DMS79 (cell line): ENCODE measurements around the gene RANGRF.

ENCODE experiments used
- DNase-seq: peaks from one replicate; lab custom pipeline; 2025; lab: John Stamatoyannopoulos, UW

RANGRF gene

DNA sequence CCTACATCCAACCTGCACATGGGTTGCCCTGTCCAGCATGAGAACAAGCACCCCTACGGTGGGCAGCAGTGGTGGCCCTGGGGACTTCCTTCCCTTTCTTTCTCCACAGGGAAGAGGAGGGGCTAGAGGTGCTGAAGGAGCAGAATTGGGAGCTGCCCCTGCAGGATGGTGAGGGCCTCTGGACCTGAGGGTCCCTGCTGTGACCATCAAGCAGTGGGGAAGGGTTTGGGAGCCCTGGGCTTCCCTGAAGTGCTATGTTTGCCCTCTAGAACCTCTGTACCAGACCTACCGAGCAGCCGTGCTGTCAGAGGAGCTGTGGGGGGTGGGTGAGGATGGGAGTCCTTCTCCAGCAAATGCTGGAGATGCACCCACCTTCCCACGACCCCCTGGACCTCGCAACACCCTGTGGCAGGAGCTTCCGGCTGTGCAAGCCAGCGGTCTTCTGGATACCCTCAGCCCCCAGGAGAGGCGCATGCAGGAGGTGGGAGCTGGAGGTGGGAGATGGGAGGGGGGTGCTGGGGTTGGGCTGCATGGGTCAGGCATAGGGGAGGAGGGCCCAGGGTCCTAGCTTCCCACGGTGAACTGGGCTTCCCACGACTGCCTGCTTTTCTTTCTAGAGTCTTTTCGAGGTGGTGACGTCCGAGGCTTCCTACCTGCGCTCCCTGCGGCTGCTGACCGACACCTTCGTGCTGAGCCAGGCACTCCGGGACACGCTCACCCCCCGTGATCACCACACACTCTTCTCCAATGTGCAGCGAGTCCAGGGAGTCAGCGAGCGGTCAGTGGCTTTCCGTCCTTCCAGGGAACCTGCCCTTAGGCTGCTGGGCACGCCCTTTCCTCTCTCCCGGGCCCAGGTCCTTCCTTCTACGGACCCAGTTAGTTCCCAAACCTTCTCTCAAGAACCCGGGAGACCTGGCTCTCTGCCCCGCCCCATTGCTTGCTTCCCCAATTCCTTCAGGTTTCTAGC is 26.6 kb downstream of the RANGRF start:
- DNase-seq: no peak

DNA sequence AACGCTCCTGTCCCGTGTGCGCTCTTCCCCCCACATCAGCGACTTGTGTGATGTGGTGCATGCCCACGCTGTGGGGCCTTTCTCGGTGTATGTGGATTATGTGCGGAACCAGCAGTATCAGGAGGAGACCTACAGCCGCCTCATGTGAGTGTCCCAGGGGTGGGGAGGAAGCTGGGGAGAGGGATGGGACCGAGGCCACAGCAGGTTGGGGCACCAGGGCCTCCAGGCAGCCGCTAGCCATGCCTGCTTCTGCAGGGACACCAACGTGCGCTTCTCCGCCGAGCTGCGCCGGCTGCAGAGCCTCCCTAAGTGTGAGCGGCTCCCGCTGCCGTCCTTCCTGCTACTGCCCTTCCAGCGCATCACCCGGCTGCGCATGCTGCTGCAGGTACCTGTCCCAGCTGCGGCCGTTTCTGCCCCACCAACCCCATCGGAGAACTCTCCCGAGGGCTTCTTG is 27.3 kb downstream of the RANGRF start:
- DNase-seq: no peak

DNA sequence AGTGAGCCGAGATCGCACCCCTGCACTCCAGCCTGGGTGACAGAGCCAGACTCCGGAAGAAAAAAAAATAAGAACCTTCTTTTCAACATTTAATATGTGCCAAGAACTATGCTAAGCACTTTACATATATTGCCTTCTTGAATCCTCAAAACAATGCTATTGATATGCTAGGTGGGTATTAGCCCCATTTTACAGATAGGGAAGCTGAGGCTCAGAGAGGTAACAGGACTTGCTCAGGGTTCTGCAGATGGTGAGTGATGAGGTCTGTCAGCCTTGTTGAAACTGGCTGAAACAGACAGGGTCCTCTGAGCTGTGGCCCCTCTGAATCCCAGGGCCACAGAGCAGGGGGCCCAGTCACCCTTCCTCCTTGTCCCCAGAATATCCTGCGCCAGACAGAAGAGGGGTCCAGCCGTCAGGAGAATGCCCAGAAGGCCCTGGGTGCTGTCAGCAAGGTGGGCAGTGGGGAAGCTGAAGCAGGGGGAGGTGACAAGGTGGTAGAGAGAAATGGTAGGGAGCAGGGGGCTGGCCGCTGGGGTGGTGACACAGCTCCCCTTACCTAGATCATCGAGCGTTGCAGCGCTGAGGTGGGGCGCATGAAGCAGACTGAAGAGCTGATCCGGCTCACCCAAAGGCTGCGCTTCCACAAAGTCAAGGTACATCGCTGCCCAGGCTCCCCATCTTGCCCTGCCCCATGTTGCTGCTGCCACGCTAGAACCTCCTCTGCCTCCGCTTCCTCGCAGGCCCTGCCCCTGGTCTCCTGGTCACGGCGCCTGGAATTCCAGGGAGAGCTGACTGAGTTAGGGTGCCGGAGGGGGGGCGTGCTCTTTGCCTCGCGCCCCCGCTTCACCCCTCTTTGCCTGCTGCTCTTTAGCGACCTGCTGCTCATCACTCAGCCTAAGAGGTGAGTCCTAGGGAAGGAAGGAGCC is 29.8 kb downstream of the RANGRF start:
- DNase-seq: no peak

DNA sequence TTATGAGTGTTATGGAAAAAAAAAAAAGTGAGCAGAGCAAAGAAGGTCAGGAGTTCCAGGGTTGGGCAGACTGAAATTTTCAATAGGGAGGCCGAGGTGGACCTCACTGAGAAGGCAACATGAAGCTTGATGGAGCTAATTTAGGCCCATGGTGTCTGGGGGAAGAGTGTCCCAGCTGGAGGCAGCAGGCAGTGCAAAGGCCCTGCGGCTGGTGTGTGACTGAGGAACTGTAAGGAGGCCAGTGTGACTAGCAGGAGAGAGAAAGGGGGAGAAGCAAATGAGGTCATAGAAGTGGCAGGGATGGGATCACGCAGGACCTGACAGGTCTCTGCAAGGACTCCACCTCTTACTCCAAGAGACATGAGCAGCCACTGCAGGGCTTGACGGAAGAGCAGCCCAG is 31.8 kb downstream of the RANGRF start:
- DNase-seq: no peak

DNA sequence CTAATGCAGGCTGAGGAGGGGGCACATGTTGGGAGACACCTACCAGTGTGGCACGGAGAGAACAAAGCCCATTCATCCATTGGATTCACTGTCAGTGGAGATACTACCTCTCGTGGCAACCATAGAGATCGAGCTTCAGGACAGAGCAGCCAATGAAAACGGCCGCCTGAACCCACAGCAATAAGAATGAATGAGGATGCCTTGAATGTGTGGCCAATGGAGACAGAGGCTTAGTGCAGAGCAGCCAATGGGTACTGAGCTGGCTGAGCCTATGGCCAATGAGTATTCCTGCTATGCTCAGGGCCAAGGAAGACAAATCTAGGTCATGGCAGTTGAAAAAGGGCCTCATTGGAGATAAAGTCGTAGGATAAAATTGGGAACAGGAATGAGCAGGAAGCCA is 32.5 kb downstream of the RANGRF start:
- no peak for DNase-seq

DNA sequence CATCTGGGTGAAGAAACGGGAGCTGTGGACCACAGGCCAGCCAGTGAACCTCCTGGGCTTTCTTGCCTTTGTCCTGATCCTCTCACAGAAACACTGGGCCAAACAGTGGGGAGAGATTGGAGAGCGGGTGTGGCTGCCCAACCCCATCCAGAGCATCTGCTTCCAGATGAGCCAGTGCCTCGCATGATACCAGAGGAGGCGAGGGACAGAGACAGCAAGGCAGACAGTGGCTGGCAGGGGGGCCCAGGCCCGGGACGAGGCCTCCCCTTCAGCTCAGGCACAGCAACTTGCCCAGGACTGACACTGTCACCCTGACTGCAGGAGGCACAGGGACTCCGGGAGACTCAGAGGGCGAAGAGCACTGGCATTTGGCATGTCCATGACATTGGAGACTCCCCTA is 33.6 kb downstream of the RANGRF start:
- no peak for DNase-seq

DNA sequence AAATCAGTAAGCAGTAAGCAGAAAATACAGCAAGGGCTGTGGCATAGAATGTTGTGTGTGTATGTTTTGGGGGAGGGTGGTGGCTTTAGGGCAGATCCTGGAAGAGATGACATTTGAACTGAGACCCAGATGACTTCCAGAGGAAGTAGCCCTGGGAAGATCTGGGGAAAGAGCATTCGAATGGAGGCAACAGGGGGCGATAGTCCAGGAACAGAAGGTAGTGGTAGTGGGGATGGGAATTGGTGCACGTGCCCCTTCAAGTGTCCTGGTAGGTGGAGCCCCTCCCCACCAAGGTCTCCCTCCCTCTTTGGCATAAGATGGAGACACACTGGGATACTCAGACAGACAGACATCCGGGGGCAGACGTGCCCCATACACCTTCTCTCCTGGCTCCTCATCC is 35.7 kb downstream of the RANGRF start:
- no peak for DNase-seq

DNA sequence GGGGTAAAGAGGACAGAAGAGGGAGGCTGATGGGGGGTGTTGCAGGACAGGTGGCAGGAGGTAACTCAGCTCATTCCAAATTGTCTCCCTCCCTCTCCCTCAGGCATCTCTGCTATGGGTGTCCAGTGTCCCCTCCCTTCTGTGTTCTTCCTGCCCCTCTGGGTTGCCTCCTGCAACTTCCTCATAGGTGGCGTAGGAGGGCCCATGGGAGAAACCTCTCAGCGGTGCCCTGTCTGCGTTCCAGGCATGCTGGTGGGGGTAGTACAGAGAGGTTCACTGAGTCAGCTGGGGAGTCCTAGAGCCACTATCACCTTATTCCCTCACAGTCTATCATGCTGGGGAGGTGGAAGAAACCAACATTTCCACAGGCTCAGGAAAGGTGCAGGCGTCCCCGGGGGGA is 36.5 kb downstream of the RANGRF start:
- DNase-seq: no peak

DNA sequence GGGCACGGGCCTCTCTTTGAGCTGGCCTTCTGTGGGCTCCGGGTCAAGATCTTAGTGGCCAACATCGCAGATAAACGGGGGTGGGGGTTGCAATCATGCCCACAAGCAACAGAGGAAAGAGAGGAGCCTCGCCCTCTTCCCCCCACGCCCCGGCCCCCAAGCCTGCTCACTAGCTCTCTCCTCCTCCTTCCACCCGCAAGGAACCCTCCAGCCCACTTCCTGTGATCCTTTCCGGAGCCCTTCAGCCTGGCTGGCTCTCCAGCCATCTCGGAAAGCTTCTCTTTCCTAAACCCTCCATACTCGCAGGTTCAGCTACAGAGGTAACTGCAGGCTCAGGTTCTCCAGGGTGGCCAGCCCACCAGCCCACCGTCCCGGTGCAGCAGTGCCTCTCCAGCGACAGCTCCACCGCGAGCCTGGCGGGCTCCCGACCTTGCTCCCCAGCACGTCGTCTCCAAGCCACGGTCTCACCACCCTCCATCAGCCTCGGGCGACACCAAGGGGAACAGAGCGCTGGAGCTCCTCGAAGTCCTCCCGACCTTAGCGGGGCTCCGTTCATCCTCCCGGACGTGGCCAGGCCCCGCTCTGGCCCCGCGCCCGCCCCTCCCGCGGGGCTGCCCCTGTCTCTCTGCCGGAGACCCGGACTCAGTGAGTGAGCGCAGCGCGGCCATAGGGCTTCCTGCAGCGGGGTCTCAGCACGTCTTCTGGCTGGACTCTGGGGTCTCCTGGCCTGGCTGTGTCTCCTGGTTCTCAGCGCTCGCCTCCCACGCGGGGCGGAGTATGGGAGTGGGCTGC is 38.2 kb downstream of the RANGRF start:
- no peak for DNase-seq

DNA sequence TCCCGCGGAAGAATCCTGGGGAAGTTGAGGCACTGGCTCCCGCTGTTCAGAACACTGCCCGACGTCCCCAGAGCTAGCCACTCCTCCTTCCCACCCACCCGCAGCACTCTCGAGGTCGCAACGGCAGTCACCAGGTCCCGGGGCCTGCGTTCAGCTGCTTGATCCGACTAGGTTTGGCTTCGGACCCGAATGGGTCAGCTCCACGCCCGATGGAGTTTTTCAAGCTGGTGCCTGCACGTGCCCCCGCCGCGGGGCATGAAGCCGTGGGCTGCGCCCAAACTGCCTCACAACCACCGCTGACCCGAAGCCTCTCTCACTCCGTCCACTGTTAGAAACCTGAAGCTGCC is 38.8 kb downstream of the RANGRF start:
- DNase-seq: no peak

DNA sequence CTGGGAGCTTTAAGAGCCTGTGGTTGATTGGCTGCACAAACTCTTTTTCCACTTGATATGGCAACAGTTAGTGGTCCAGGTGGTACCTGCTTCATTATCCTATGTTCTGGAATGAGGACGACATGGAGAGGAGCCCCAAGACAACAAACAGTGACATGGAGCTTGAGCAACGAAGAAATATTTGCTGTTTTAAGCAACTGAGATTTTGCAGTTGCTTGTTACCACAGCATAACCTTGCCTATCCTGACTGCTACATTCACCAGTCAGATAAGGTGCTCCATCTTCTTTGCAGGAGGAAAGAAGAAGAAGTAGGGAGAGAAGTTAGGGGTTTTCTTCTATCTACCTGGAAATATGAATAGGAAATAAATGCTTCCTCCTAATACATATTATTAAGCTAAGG is 43.7 kb downstream of the RANGRF start:
- DNase-seq: no peak

DNA sequence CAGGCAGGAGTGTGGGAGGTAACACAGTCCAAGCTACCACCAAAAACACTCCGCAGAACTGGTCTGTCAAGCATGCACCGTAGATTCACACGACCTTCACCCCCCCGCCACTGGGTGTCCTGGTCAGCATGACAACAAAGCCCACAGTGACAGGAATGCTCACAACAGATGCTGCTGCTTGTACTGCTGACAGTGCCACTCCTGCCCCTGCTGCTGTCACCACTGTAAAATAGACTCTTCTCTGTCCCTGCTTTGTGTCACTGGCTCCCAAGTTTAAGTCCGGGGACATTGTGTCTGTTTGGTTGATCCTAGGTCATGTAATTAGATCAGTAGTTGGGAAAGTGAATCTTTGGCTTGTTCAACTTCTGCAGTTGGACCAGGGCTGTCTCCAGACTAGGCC is 44.2 kb downstream of the RANGRF start:
- no peak for DNase-seq

DNA sequence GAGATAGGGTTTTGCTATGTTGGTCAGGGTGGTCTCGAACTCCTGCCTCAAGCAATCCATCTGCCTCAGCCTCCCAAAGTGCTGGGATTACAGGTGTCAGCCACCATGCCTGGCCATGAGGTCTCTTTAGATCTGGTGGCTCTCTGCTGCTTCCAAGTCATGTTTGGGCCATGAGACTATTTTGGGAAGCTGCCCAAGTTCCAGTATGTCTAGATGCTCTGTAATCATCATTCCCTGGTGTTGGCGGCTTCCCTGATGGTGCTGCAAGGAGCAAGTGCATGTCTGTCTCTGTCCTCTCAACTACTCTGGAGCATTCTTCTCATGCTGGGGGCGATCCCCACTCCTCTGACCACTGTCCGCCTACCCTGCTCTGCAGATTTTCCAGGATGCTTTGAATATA is 44.8 kb downstream of the RANGRF start:
- no peak for DNase-seq

DNA sequence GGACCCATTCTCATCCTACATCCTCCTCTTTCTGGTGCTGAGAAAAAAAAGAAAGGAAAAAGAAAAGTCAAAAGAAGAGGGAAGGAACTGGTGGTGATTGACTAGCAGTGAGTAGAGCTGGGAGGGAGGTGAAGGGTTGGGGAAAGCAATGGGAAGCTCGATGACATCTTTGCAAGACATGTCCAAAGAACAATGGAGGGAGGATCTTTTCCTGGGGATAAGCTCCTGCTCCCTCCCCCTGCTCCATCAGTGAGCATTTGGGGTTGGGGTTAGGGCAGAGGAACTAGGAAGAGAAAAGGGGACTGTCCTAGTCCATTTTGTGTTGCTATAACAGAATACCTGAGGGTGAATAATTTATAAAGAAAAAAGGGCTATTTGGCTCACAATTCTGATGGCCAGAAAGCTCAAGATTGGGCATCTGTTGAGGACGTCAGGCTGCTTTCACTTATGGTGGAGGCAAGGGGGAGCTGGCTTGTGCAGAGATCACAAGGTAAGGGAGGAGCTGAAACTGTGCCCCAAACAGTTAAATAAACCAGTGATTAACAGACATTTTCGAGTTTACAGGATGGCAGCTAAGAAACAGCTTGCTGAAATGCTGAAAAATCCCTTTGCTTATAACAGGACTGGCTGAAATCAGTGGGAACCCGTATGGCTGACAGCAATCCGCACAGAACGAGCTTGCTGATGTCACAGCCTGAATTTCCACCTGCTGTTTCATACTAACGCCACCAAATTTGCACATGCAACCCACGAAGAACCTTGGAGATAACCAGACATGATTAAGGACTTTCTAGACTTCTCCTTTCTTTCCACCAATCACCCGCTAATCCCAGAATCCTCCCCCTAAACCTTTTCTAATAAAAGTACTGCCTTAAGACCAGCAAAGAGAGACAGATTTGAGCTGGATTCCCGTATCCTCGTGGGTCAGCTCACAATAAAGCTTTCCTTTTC is 49.6 kb downstream of the RANGRF start:
- DNase-seq: no peak

DNA sequence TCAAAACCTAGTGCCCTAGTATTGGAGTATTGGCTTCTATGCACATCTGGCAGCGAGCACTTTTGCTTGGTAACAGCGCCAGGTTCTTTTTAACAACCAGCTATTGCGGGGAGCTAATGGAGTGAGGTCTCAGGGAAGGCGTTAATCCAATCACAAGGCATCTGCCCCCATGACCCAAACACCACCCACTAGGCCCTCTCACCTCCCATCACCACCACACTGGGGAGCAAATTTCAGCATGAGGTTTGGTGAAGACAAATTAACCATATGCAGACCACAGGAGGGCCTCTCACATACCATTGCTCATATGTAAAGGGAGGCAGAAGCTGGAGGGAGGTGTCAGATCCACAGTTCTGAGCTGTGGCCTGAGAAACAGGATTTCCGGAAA is 50.3 kb downstream of the RANGRF start:
- no peak for DNase-seq

DNA sequence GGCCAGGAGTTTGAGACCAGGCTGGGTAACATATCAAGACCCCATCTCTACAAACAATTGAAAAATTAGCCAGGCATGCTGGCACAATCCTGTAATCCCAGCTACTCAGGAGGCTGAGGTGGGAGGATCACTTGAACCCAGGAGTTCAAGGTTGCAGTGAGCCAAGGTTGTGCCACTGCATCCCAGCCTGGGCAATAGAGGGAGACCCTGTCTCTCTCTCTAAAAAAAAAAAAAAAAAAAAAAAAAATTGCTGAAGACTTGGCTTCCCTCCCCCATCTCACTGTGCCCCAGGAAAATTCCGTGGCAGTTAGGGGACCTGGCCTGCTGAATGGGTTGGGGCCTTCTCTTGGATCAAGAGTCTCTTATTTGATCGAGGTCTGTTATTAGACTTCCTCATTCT is 51.1 kb downstream of the RANGRF start, which contains the start of gene ODF4:
TSS of gene ODF4 (plus strand) at position 301 of the 400 bp plus-strand sequence. CDS start 212 bp downstream, outside the sequence.
- no peak for DNase-seq
